PC-3 (cell line): ENCODE results near the gene HOXC9. TPM values are rescaled to one million over a fixed set of nuclear protein-coding genes. Genes with fewer than 3 reads are reported as not detected.

Experiments used
- ATAC-seq: fragments of 200-7000 bp; cut with Tn5 transposase; 2 replicates; pipeline ENCODE4 v1.9.1; 2020; ENCODE audit warnings: mild to moderate bottlenecking, moderate library complexity
- BruUV-seq: library from RNA; stranded (reverse); fragments of 400-500 nt; replicated peaks from 2 replicates; lab custom pipeline; 2021; lab: Mats Ljungman, UMichigan
- CTCF ChIA-PET: fragments of 300-600 bp; sonication (Branson Sonifier 250); formaldehyde crosslinking; loops from one replicate; lab custom pipeline; 2022; ENCODE audit warnings: antibody characterized with exemption; lab: Charles Lee
- POLR2A ChIA-PET: fragments of 300-600 bp; sonication (Branson Sonifier 250); formaldehyde crosslinking; loops from one replicate; lab custom pipeline; 2022; ENCODE audit warnings: antibody characterized with exemption; ENCODE audit not compliant: unreplicated experiment; lab: Charles Lee
- DNase-seq: peaks from one replicate; pipeline ENCODE4 v3.0.0-alpha.2; 2015
- H2AFZ ChIP-seq: fragments of 300-600 bp; sonication (generic); 2 replicates; pipeline ENCODE4 v1.6.0; 2016; ENCODE audit warnings: antibody characterized with exemption, low read length
- H3F3A ChIP-seq: fragments of 300-600 bp; sonication (generic); one replicate; pipeline ENCODE4 v1.6.0; 2017; ENCODE audit warnings: antibody characterized with exemption, low read length, control low read depth, mild to moderate bottlenecking; ENCODE audit not compliant: unreplicated experiment
- H3K27ac ChIP-seq: fragments of 300-600 bp; sonication (generic); 2 replicates; pipeline ENCODE4 v1.5.1; 2016; ENCODE audit warnings: mild to moderate bottlenecking, low read length
- H3K27me3 ChIP-seq: fragments of 300-600 bp; sonication (generic); 2 replicates; pipeline ENCODE4 v1.6.1; 2016; ENCODE audit warnings: low read length, mixed read lengths
- H3K36me3 ChIP-seq: fragments of 300-600 bp; sonication (generic); 2 replicates; pipeline ENCODE4 v1.6.1; 2016; ENCODE audit warnings: low read depth, mixed run types, low read length, mixed read lengths
- H3K4me1 ChIP-seq: fragments of 300-600 bp; sonication (generic); 2 replicates; pipeline ENCODE4 v1.5.1; 2016; ENCODE audit warnings: low read length; ENCODE audit not compliant: insufficient read depth
- H3K4me2 ChIP-seq: fragments of 300-600 bp; sonication (generic); 2 replicates; pipeline ENCODE4 v1.6.0; 2016; ENCODE audit warnings: low read length
- H3K4me3 ChIP-seq: fragments of 300-600 bp; sonication (generic); 2 replicates; pipeline ENCODE4 v1.5.1; 2016; ENCODE audit warnings: mild to moderate bottlenecking, low read length, mixed read lengths
- H3K79me2 ChIP-seq: fragments of 300-600 bp; sonication (generic); 2 replicates; pipeline ENCODE4 v1.6.1; 2017; ENCODE audit warnings: low read length, mixed read lengths
- H3K9ac ChIP-seq: fragments of 300-600 bp; sonication (generic); 2 replicates; pipeline ENCODE4 v1.6.0; 2016; ENCODE audit warnings: mild to moderate bottlenecking, low read length
- H3K9me2 ChIP-seq: fragments of 300-600 bp; sonication (generic); replicated peaks from 2 replicates; pipeline ENCODE4 v1.6.1; 2016; ENCODE audit warnings: mixed run types, low read length, mixed read lengths
- H3K9me3 ChIP-seq: fragments of 300-600 bp; sonication (generic); 2 replicates; pipeline ENCODE4 v1.6.1; 2016; ENCODE audit warnings: low read length, mixed read lengths
- H4K20me1 ChIP-seq: fragments of 300-600 bp; sonication (generic); 2 replicates; pipeline ENCODE4 v1.6.1; 2016; ENCODE audit warnings: low read length, mixed read lengths
- EZH2 ChIP-seq: fragments of 300-600 bp; sonication (generic); IDR thresholded peaks from one replicate; pipeline ENCODE4 v1.6.1; 2017; ENCODE audit warnings: antibody characterized with exemption, mild to moderate bottlenecking, low read length; ENCODE audit not compliant: unreplicated experiment
- EZH2phosphoT487 ChIP-seq: fragments of 300-600 bp; sonication (generic); IDR thresholded peaks from 2 replicates; pipeline ENCODE4 v1.6.1; 2018; ENCODE audit warnings: mild to moderate bottlenecking, antibody characterized with exemption, low read length, borderline replicate concordance
- intact Hi-C: fragments of 100-400 bp; cut with micrococcal nuclease; formaldehyde crosslinking; loops from 2 replicates; pipeline ENCODE4 v1.9.0; 2023
- total RNA-seq: library from RNA; depleted of rRNA; stranded (reverse); fragments of >200 nt; gene quantifications from 2 replicates; pipeline ENCODE4 v1.2.3, GENCODE V29; 2014
- TF ChIP-seq, protein P1 (sequence below): fragments of 300-600 bp; sonication (generic); conservative IDR thresholded peaks from 2 replicates; pipeline ENCODE4 v1.5.1; 2017; ENCODE audit warnings: antibody characterized with exemption, low read depth, mild to moderate bottlenecking, low read length

HOXC9 gene
- total RNA-seq, 1 experiment from 2014 or later = 1.5 TPM

DNA sequence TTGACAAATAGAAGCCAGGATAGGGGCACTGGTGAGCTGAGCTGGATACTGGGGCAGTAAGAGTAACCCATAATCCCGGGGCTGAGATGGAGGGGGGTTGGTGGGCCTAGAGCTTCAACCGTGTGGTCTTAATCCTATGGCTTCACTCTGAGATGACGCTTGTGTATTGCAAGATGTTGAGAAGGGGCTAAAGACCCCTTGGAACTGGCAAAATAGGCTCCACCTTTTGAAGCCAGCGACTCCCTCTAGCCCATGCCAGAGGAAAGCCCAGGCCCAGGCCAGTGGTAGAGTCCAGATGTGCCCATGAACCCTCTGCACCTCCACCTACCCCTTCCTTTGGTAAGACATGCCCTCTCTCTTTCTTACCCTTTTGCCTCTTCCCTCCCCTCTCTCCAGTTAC, 40.6 kb upstream of the HOXC9 start:
- Histone ChIP-seq H3K9me3 (no peaks in the 10 kb centered on the region), H3K4me3 (no peak overlapping the region), H3K4me2 (no peak overlapping the region), H3F3A (no peaks in the 10 kb centered on the region), H3K9ac (no peak overlapping the region), H4K20me1 (no peaks in the 10 kb centered on the region), H3K27ac (no peak overlapping the region), H3K9me2 (no peaks in the 10 kb centered on the region), H3K4me1 (no peaks in the 10 kb centered on the region), H3K36me3 (no peaks in the 10 kb centered on the region), H2AFZ (no peak overlapping the region), H3K27me3 (no peaks in the 10 kb centered on the region), H3K79me2 (no peaks in the 10 kb centered on the region)
- POLR2A ChIA-PET = no interaction called here
- DNase-seq (no peak), ATAC-seq (no peak)
- intact Hi-C loops = no loop called here
- TF ChIP-seq, protein P1, sequence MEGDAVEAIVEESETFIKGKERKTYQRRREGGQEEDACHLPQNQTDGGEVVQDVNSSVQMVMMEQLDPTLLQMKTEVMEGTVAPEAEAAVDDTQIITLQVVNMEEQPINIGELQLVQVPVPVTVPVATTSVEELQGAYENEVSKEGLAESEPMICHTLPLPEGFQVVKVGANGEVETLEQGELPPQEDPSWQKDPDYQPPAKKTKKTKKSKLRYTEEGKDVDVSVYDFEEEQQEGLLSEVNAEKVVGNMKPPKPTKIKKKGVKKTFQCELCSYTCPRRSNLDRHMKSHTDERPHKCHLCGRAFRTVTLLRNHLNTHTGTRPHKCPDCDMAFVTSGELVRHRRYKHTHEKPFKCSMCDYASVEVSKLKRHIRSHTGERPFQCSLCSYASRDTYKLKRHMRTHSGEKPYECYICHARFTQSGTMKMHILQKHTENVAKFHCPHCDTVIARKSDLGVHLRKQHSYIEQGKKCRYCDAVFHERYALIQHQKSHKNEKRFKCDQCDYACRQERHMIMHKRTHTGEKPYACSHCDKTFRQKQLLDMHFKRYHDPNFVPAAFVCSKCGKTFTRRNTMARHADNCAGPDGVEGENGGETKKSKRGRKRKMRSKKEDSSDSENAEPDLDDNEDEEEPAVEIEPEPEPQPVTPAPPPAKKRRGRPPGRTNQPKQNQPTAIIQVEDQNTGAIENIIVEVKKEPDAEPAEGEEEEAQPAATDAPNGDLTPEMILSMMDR = no peak
- no peak for TF ChIP-seq EZH2phosphoT487
- TF ChIP-seq EZH2 = no peak
- CTCF ChIA-PET = interaction anchor here (0.6 to 0.9 kb wide), 2 partner anchors 213 to 238 kb away, joined by 3 to 7 read pairs; no protein-coding TSS in a partner anchor
- BruUV-seq = no TSS peak

DNA sequence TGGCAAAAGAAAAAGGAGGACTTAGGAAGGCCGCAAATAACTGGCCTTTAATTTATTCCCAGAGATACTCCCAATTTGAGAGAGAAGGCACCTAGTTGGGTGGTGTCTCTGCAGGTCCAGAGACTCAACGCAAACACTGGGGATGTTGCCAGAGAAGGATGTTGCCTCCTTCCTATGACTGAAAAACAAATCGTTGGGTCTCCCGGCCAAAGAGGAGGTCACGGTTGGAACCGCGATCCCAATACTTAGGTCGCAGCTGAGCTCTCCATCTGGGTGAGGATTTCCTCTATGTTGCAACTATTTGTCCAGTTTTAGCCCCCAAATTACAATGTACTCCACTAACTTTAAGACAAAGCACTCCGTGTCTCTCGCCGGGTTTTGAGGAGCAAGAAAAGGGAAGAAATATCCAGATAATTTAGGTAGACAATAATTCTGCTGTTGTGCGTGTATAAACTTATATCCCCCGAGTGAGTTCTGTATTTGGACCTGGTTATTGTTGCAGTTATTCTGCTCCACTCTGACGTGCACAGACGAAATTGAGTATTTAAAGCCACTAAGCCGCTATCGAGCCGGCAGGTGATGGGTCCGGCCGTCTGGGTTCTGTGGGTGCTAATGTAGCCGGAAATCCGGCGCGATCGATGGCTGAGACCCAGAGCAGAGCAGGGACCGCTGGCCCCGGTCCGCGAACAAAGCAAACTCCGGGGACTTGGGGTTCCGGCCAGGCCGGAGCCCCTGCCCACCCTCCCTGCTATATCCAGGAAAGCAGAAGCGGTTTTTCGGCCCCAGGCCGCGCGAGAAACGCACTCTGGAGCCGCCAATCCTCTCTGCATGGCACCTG, 39.6 kb upstream of the HOXC9 start:
- Histone ChIP-seq H3F3A (no peaks in the 10 kb centered on the region), H4K20me1 (no peaks in the 10 kb centered on the region), H2AFZ (no peak overlapping the region), H3K4me1 (no peaks in the 10 kb centered on the region), H3K9ac (no peak overlapping the region), H3K27ac (no peak overlapping the region), H3K79me2 (no peaks in the 10 kb centered on the region), H3K9me2 (no peaks in the 10 kb centered on the region), H3K4me2 (no peak overlapping the region), H3K9me3 (no peaks in the 10 kb centered on the region), H3K27me3 (no peaks in the 10 kb centered on the region), H3K4me3 (no peak overlapping the region), H3K36me3 (no peaks in the 10 kb centered on the region)
- DNase-seq = no peak
- BruUV-seq = no TSS peak
- no peak for ATAC-seq
- intact Hi-C loops = no loop called here
- ChIA-PET CTCF (interaction anchor here (0.9 kb wide), 1 partner anchor 214 kb away, joined by 3 read pairs; no protein-coding TSS in a partner anchor), POLR2A (no interaction called here)
- TF ChIP-seq EZH2 = no peak
- TF ChIP-seq, protein P1 = no peak
- TF ChIP-seq EZH2phosphoT487 = no peak
